ENCODE measurements around the gene EIF2AK2.

DNA sequence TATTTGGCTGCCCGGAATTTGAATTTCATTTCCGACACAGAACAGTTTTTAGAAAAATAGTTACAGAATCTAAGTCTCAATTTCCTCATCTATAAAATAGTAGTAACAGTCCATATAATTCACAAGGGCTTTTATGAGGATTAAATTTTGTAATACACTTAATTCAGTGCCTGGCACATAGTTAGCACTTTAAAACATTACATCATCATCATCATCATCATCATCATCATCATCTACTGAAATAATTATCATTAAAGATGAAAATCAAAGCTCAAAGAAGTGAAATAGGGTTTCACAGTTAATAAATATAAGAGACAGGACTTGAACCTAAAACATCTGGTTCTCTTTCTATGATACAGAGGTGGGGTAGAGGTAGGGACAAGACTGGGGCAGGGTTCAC, 85.8 kb downstream of the EIF2AK2 start:
- no peak for TF ChIP-seq POLR2AphosphoS5 (IDR thresholded peaks at IDR 0.05; ENCODE audit: borderline replicate concordance, low read depth, low read length)
- TF ChIP-seq FOXP2 (optimal IDR thresholded peaks at IDR 0.05; ENCODE audit: control extremely low read depth, extremely low read length, insufficient read depth), result no peak
- TF ChIP-seq EZH2 (IDR thresholded peaks at IDR 0.05), result no peak
